Thyroid gland (tissue), 4 donors: ENCODE data around the gene CBARP.

Experiments
- POLR2A ChIP-seq, 2 donors: fragments of 450-650 bp; IDR thresholded peaks; one replicate each; pipeline ENCODE4 v1.6.1; 2017; ENCODE audit warnings: antibody characterized with exemption in 2 of 2, mild to moderate bottlenecking in 2 of 2, moderate library complexity in 1 of 2
- TF ChIP-seq, protein P1 (sequence below), 6 experiments: fragments of 200-600 bp in 3 of 6; fragments of 450-650 bp in 3 of 6; sonication (generic) in 3 of 6; IDR thresholded peaks; one replicate each; pipeline ENCODE4 v1.5.1; 2016 to 2019; ENCODE audit warnings: antibody characterized with exemption in 6 of 6, mild to moderate bottlenecking in 2 of 6, inconsistent platforms in 1 of 6, moderate library complexity in 1 of 6

DNA sequence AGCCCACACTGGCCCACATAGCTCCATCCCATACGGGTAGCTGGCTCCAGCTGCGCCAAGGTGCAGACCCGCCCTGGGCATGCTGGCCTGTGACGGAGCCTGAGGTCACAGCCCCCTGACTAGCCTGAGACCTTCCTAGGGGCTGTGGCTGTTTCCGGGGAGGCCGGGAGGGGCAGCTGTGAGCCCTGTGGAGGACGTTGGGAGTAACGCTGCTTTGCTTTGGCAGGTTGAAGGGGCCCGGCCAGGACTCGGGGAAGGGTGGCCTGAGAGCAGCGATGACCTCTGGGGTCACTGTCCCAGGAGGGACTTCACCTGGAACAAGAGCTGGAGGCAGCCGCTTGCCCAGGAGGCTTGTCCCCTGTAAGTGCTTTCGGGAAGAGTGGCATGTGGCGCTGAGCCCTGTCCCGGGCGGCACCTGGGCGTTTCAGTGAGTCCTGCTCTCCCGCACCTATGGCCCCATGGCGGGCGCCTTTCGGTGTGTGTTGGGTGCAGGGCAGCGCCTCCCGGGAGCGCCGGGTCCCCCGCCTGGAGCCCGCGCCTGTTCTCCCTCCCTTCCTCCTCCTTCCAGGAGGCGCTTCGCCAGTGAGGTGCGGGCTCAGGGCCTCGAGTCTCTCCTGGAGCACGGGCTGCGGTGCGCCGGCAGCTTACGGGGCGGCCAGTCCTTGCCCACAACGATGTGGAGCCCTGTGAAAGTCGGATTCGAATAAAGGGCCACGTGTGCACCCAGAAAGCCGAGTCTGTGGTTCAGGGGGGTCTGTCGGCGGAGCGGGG is 36.5 kb upstream of the CBARP start:
- TF ChIP-seq, protein P1, sequence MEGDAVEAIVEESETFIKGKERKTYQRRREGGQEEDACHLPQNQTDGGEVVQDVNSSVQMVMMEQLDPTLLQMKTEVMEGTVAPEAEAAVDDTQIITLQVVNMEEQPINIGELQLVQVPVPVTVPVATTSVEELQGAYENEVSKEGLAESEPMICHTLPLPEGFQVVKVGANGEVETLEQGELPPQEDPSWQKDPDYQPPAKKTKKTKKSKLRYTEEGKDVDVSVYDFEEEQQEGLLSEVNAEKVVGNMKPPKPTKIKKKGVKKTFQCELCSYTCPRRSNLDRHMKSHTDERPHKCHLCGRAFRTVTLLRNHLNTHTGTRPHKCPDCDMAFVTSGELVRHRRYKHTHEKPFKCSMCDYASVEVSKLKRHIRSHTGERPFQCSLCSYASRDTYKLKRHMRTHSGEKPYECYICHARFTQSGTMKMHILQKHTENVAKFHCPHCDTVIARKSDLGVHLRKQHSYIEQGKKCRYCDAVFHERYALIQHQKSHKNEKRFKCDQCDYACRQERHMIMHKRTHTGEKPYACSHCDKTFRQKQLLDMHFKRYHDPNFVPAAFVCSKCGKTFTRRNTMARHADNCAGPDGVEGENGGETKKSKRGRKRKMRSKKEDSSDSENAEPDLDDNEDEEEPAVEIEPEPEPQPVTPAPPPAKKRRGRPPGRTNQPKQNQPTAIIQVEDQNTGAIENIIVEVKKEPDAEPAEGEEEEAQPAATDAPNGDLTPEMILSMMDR (IDR thresholded peaks at IDR 0.05): no peak
- TF ChIP-seq POLR2A (IDR thresholded peaks at IDR 0.05): no peak
